ENCODE results near the gene BUD23. TPM values are rescaled to one million over a fixed set of nuclear protein-coding genes. Genes with fewer than 3 reads are reported as not detected.

The BUD23 gene
- total RNA-seq, 1 donor from 2014 or later = 56.7 TPM

GRCh38 chr7:73738220-73738611, 54.8 kb downstream of the BUD23 start:
- TF ChIP-seq CTCF (IDR thresholded peaks at IDR 0.05) = no peak
- Mint-ChIP-seq H3K4me3 (ENCODE audit: unreplicated experiment) (peak overlapping the region; percentile 94), H3K27me3 (ENCODE audit: unreplicated experiment) (no peaks in the 10 kb centered on the region), H3K27ac (ENCODE audit: unreplicated experiment) (peak overlapping the region; percentile 93), H3K36me3 (ENCODE audit: unreplicated experiment) (peaks cover 3% of the 10 kb centered on the region), H3K4me1 (ENCODE audit: unreplicated experiment) (peaks cover 34% of the 10 kb centered on the region), H3K9me3 (ENCODE audit: unreplicated experiment) (no peaks in the 10 kb centered on the region)
- no peak for DNase-seq (ENCODE audit: extremely low spot score, unreplicated experiment)

- no peak for TF ChIP-seq CTCF (IDR thresholded peaks at IDR 0.05)
- H3K36me3 Mint-ChIP-seq (ENCODE audit: unreplicated experiment) = peaks cover 3% of the 10 kb centered on the region
- H3K27me3 Mint-ChIP-seq (ENCODE audit: unreplicated experiment) = no peaks in the 10 kb centered on the region
- H3K27ac Mint-ChIP-seq (ENCODE audit: unreplicated experiment) = peak within 1 kb of the TSS; percentile 93
- H3K4me1 Mint-ChIP-seq (ENCODE audit: unreplicated experiment) = peaks cover 38% of the 10 kb centered on the region
- no peaks in the 10 kb centered on the region for H3K9me3 Mint-ChIP-seq (ENCODE audit: unreplicated experiment)
- DNase-seq (ENCODE audit: extremely low spot score, unreplicated experiment) = peak; percentile 99
- peak within 1 kb of the TSS; percentile 94 for H3K4me3 Mint-ChIP-seq (ENCODE audit: unreplicated experiment)
Observed at GRCh38 chr7:73738612-73739386, 55.4 kb downstream of the BUD23 start, which contains the start of gene ABHD11. TSS of gene ABHD11 (minus strand) at chr7:73738802. CDS start at chr7:73738770, 32 bp downstream.

- H3K27ac Mint-ChIP-seq (ENCODE audit: unreplicated experiment) = peak overlapping the region; percentile 83
- DNase-seq (ENCODE audit: extremely low spot score, unreplicated experiment) = no peak
- peaks cover 38% of the 10 kb centered on the region for H3K4me1 Mint-ChIP-seq (ENCODE audit: unreplicated experiment)
- peak overlapping the region; percentile 94 for H3K4me3 Mint-ChIP-seq (ENCODE audit: unreplicated experiment)
- peaks cover 3% of the 10 kb centered on the region for H3K36me3 Mint-ChIP-seq (ENCODE audit: unreplicated experiment)
- no peaks in the 10 kb centered on the region for H3K9me3 Mint-ChIP-seq (ENCODE audit: unreplicated experiment)
- H3K27me3 Mint-ChIP-seq (ENCODE audit: unreplicated experiment) = no peaks in the 10 kb centered on the region
- TF ChIP-seq CTCF (IDR thresholded peaks at IDR 0.05) = no peak
Observed at GRCh38 chr7:73739387-73739767, 56.0 kb downstream of the BUD23 start.

- peaks cover 3% of the 10 kb centered on the region for H3K36me3 Mint-ChIP-seq (ENCODE audit: unreplicated experiment)
Observed at GRCh38 chr7:73740212-73740611, 56.8 kb downstream of the BUD23 start.

More at GRCh38 chr7:73740212-73740611, 56.8 kb downstream of the BUD23 start:
- DNase-seq (ENCODE audit: extremely low spot score, unreplicated experiment) = no peak
- Mint-ChIP-seq H3K27me3 (ENCODE audit: unreplicated experiment) (no peaks in the 10 kb centered on the region), H3K4me1 (ENCODE audit: unreplicated experiment) (peaks cover 32% of the 10 kb centered on the region), H3K9me3 (ENCODE audit: unreplicated experiment) (no peaks in the 10 kb centered on the region), H3K4me3 (ENCODE audit: unreplicated experiment) (no peak overlapping the region), H3K27ac (ENCODE audit: unreplicated experiment) (peak overlapping the region; percentile 38)
- TF ChIP-seq CTCF (IDR thresholded peaks at IDR 0.05) = no peak

Measured in osteocyte (in vitro differentiated cells).